Neural progenitor cell (in vitro differentiated cells): ENCODE results near the gene GALNT18.

ENCODE experiments used
- CTCF ChIP-seq: fragments of 200-600 bp; sonication (generic); IDR thresholded peaks from 2 replicates; pipeline ENCODE4 v1.5.1; 2017; ENCODE audit warnings: antibody characterized with exemption, mild to moderate bottlenecking
- EZH2 ChIP-seq: fragments of 200-600 bp; sonication (generic); IDR thresholded peaks from 2 replicates; pipeline ENCODE4 v1.6.1; 2017; ENCODE audit warnings: antibody characterized with exemption, mild to moderate bottlenecking, moderate library complexity

- TF ChIP-seq CTCF (no peak), EZH2 (no peak)
Observed at GRCh38 chr11:11476499-11476898, 145.3 kb downstream of the GALNT18 start.
